GM23338 (cell line): ENCODE measurements around the gene TARBP1. TPM values are rescaled to one million over a fixed set of nuclear protein-coding genes. Genes with fewer than 3 reads are reported as not detected.

Source experiments
- ATAC-seq: fragments of 200-7000 bp; cut with Tn5 transposase; 3 replicates; pipeline ENCODE4 v1.9.1; 2020
- DNase-seq: peaks from one replicate; pipeline ENCODE4 v3.0.0-alpha.2; 2015; ENCODE audit warnings: low spot score
- H2AFZ ChIP-seq: fragments of 200-600 bp; sonication (generic); 2 replicates; pipeline ENCODE4 v1.8.0; 2016; ENCODE audit warnings: antibody characterized with exemption, mild to moderate bottlenecking, moderate library complexity
- H3F3A ChIP-seq: fragments of 200-600 bp; sonication (generic); replicated peaks from 2 replicates; pipeline ENCODE4 v1.8.0; 2017; ENCODE audit warnings: antibody characterized with exemption, mixed run types, low read depth
- H3K27ac ChIP-seq: fragments of 200-600 bp; sonication (generic); 2 replicates; pipeline ENCODE4 v1.6.1; 2016; ENCODE audit warnings: low read depth
- H3K27me3 ChIP-seq: fragments of 200-600 bp; sonication (generic); 2 replicates; pipeline ENCODE4 v1.8.0; 2016; ENCODE audit warnings: mild to moderate bottlenecking, mixed run types, moderate library complexity; ENCODE audit not compliant: insufficient read depth
- H3K36me3 ChIP-seq: fragments of 200-600 bp; sonication (generic); 2 replicates; pipeline ENCODE4 v1.8.0; 2016; ENCODE audit warnings: mild to moderate bottlenecking; ENCODE audit not compliant: insufficient read depth
- H3K4me1 ChIP-seq: fragments of 200-600 bp; sonication (generic); 2 replicates; pipeline ENCODE4 v1.8.0; 2016; ENCODE audit warnings: mild to moderate bottlenecking, moderate library complexity; ENCODE audit not compliant: insufficient read depth
- H3K4me2 ChIP-seq: fragments of 200-600 bp; sonication (generic); 2 replicates; pipeline ENCODE4 v1.7.1; 2017; ENCODE audit warnings: mixed run types
- H3K4me3 ChIP-seq: fragments of 200-600 bp; sonication (generic); 2 replicates; pipeline ENCODE4 v1.6.1; 2016; ENCODE audit warnings: mixed run types
- H3K79me2 ChIP-seq: fragments of 200-600 bp; sonication (generic); replicated peaks from 2 replicates; pipeline ENCODE4 v1.8.0; 2017; ENCODE audit warnings: mild to moderate bottlenecking; ENCODE audit not compliant: insufficient read depth
- H3K9me2 ChIP-seq: fragments of 200-600 bp; sonication (generic); 2 replicates; pipeline ENCODE4 v1.8.0; 2017; ENCODE audit not compliant: insufficient read depth
- H4K20me1 ChIP-seq: fragments of 200-600 bp; sonication (generic); replicated peaks from 2 replicates; pipeline ENCODE4 v1.8.0; 2017; ENCODE audit warnings: mild to moderate bottlenecking; ENCODE audit not compliant: insufficient read depth
- H3K27ac Mint-ChIP-seq: 2 replicates; pipeline ENCODE4 v1.8.0; 2020; ENCODE audit warnings: inconsistent platforms, mild to moderate bottlenecking, moderate library complexity, mixed read lengths
- H3K27me3 Mint-ChIP-seq: 3 replicates; pipeline ENCODE4 v1.8.0; 2022; ENCODE audit warnings: low read depth, mild to moderate bottlenecking, moderate library complexity, mixed read lengths, inconsistent platforms; ENCODE audit not compliant: insufficient read depth, poor library complexity
- H3K36me3 Mint-ChIP-seq: 3 replicates; pipeline ENCODE4 v1.8.0; 2021; ENCODE audit warnings: low read depth, mild to moderate bottlenecking, inconsistent platforms, moderate library complexity, mixed read lengths
- H3K4me1 Mint-ChIP-seq: 3 replicates; pipeline ENCODE4 v1.8.0; 2020; ENCODE audit warnings: mild to moderate bottlenecking, inconsistent platforms, mixed read lengths
- H3K4me3 Mint-ChIP-seq: 3 replicates; pipeline ENCODE4 v1.8.0; 2021; ENCODE audit warnings: moderate library complexity, mild to moderate bottlenecking, inconsistent platforms, mixed read lengths
- H3K9me3 Mint-ChIP-seq: 3 replicates; pipeline ENCODE4 v1.8.0; 2020; ENCODE audit warnings: moderate library complexity, mild to moderate bottlenecking, inconsistent platforms, mixed read lengths
- CREB1 ChIP-seq: fragments of 250-450 bp; sonication (Bioruptor Pico); IDR thresholded peaks from 2 replicates; pipeline ENCODE4 v1.5.0; 2020; ENCODE audit warnings: low read depth, mild to moderate bottlenecking, moderate library complexity
- CTCF ChIP-seq, 2 experiments: fragments of 200-600 bp in 1 of 2; sonication (generic) in 1 of 2; conservative IDR thresholded peaks; 2 replicates each; pipeline versions ENCODE4 v1.5.1 to v1.6.1; 2016 to 2017; ENCODE audit warnings: antibody characterized with exemption in 2 of 2, low read depth in 2 of 2, mild to moderate bottlenecking in 2 of 2, moderate library complexity in 1 of 2
- EZH2 ChIP-seq: fragments of 200-600 bp; sonication (generic); IDR thresholded peaks from one replicate; pipeline ENCODE4 v1.8.0; 2017; ENCODE audit warnings: antibody characterized with exemption, mild to moderate bottlenecking, low read depth; ENCODE audit not compliant: unreplicated experiment
- EZH2phosphoT487 ChIP-seq: fragments of 200-600 bp; sonication (generic); IDR thresholded peaks from one replicate; pipeline ENCODE4 v1.8.1; 2018; ENCODE audit warnings: antibody characterized with exemption; ENCODE audit not compliant: unreplicated experiment
- JUNB ChIP-seq: IDR thresholded peaks from one replicate; pipeline ENCODE4 v1.6.1; 2016; ENCODE audit warnings: antibody characterized with exemption; ENCODE audit not compliant: unreplicated experiment
- NANOG ChIP-seq: IDR thresholded peaks from 2 replicates; pipeline ENCODE4 v1.6.1; 2016; ENCODE audit warnings: antibody characterized with exemption, borderline replicate concordance
- POLR2AphosphoS5 ChIP-seq: IDR thresholded peaks from 2 replicates; pipeline ENCODE4 v1.6.1; 2016; ENCODE audit warnings: antibody characterized with exemption, low read depth
- STAT1 ChIP-seq: IDR thresholded peaks from one replicate; pipeline ENCODE4 v1.6.1; 2016; ENCODE audit warnings: antibody characterized with exemption; ENCODE audit not compliant: unreplicated experiment
- ZNF114 ChIP-seq: fragments of 250-450 bp; sonication (Bioruptor Pico); IDR thresholded peaks from 2 replicates; pipeline ENCODE4 v1.5.0; 2020; ENCODE audit warnings: mild to moderate bottlenecking, moderate library complexity
- ZNF331 ChIP-seq: fragments of 250-450 bp; sonication (Bioruptor Pico); IDR thresholded peaks from 2 replicates; pipeline ENCODE4 v1.5.0; 2020; ENCODE audit warnings: low read depth, mild to moderate bottlenecking, moderate library complexity
- polyA plus RNA-seq: library from polyadenylated mRNA; unstranded; fragments of >200 nt; fragmentation: Nextera tagmentation; extraction: Ambion mirVana; gene quantifications from 2 replicates; pipeline ENCODE4 v1.2.1, GENCODE V29; 2016
- total RNA-seq: library from RNA; depleted of rRNA; stranded (reverse); fragments of >200 nt; shearing (Covaris generic); gene quantifications from 2 replicates; pipeline ENCODE4 v1.2.3, GENCODE V29; 2014
- TF ChIP-seq, protein P1 (sequence below): fragments of 250-450 bp; sonication (Bioruptor Pico); IDR thresholded peaks from 2 replicates; pipeline ENCODE4 v1.5.0; 2020; ENCODE audit warnings: mild to moderate bottlenecking, moderate library complexity
- TF ChIP-seq, protein P2 (sequence below): IDR thresholded peaks from one replicate; pipeline ENCODE4 v1.6.1; 2018; ENCODE audit warnings: antibody characterized with exemption; ENCODE audit not compliant: unreplicated experiment
- TF ChIP-seq, protein P3 (sequence below): IDR thresholded peaks from 2 replicates; pipeline ENCODE4 v1.6.1; 2016; ENCODE audit warnings: antibody characterized with exemption

Gene TARBP1
- total and polyA plus RNA-seq, 2 experiments from 2014 or later = 14.9 to 18.8 TPM

DNA sequence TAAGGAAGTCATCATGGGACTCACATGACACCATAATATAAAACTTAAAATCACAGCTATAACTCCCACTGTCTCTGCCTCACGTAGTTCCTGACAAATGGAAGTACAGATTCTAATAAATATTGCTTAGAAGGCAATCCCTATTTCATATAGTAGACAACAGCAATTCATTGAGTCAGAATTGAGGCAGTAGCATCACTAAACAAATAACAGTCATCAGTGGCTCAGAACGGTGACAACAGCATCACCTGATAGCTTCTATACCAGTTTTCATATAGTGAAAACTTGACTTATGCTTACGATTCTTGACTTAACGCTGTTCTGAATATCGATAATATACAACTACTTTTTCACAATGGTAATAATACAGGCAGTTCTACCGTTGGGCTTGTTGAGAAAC, 12.0 kb downstream of the TARBP1 start:
- H2AFZ ChIP-seq = no peak overlapping the region
- H3K27me3 Mint-ChIP-seq = no peaks in the 10 kb centered on the region
- peaks cover 30% of the 10 kb centered on the region; the same call in 2 of the 3 replicates for H3K36me3 Mint-ChIP-seq
- ATAC-seq (no peak), DNase-seq (no peak)
- no peaks in the 10 kb centered on the region for H3K36me3 ChIP-seq
- no peak overlapping the region for H3K4me3 ChIP-seq
- H3K4me2 ChIP-seq = no peak overlapping the region
- TF ChIP-seq POLR2AphosphoS5 (no peak), JUNB (no peak), ZNF114 (CRISPR knock-in tag) (no peak), STAT1 (no peak), CTCF (conservative IDR thresholded peaks at IDR 0.05; ENCODE audit: low read depth in 2 of 2) (no peak), NANOG (no peak), ZNF331 (no peak), EZH2 (no peak), EZH2phosphoT487 (no peak), CREB1 (CRISPR knock-in tag) (no peak)
- TF ChIP-seq, protein P1, sequence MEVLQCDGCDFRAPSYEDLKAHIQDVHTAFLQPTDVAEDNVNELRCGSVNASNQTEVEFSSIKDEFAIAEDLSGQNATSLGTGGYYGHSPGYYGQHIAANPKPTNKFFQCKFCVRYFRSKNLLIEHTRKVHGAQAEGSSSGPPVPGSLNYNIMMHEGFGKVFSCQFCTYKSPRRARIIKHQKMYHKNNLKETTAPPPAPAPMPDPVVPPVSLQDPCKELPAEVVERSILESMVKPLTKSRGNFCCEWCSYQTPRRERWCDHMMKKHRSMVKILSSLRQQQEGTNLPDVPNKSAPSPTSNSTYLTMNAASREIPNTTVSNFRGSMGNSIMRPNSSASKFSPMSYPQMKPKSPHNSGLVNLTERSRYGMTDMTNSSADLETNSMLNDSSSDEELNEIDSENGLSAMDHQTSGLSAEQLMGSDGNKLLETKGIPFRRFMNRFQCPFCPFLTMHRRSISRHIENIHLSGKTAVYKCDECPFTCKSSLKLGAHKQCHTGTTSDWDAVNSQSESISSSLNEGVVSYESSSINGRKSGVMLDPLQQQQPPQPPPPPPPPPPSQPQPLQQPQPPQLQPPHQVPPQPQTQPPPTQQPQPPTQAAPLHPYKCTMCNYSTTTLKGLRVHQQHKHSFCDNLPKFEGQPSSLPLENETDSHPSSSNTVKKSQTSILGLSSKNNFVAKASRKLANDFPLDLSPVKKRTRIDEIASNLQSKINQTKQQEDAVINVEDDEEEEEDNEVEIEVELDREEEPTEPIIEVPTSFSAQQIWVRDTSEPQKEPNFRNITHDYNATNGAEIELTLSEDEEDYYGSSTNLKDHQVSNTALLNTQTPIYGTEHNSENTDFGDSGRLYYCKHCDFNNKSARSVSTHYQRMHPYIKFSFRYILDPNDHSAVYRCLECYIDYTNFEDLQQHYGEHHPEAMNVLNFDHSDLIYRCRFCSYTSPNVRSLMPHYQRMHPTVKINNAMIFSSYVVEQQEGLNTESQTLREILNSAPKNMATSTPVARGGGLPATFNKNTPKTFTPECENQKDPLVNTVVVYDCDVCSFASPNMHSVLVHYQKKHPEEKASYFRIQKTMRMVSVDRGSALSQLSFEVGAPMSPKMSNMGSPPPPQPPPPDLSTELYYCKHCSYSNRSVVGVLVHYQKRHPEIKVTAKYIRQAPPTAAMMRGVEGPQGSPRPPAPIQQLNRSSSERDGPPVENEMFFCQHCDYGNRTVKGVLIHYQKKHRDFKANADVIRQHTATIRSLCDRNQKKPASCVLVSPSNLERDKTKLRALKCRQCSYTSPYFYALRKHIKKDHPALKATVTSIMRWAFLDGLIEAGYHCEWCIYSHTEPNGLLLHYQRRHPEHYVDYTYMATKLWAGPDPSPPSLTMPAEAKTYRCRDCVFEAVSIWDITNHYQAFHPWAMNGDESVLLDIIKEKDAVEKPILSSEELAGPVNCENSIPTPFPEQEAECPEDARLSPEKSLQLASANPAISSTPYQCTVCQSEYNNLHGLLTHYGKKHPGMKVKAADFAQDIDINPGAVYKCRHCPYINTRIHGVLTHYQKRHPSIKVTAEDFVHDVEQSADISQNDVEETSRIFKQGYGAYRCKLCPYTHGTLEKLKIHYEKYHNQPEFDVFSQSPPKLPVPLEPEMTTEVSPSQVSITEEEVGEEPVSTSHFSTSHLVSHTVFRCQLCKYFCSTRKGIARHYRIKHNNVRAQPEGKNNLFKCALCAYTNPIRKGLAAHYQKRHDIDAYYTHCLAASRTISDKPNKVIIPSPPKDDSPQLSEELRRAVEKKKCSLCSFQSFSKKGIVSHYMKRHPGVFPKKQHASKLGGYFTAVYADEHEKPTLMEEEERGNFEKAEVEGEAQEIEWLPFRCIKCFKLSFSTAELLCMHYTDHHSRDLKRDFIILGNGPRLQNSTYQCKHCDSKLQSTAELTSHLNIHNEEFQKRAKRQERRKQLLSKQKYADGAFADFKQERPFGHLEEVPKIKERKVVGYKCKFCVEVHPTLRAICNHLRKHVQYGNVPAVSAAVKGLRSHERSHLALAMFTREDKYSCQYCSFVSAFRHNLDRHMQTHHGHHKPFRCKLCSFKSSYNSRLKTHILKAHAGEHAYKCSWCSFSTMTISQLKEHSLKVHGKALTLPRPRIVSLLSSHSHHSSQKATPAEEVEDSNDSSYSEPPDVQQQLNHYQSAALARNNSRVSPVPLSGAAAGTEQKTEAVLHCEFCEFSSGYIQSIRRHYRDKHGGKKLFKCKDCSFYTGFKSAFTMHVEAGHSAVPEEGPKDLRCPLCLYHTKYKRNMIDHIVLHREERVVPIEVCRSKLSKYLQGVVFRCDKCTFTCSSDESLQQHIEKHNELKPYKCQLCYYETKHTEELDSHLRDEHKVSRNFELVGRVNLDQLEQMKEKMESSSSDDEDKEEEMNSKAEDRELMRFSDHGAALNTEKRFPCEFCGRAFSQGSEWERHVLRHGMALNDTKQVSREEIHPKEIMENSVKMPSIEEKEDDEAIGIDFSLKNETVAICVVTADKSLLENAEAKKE (CRISPR knock-in tag) = no peak
- TF ChIP-seq, protein P2, sequence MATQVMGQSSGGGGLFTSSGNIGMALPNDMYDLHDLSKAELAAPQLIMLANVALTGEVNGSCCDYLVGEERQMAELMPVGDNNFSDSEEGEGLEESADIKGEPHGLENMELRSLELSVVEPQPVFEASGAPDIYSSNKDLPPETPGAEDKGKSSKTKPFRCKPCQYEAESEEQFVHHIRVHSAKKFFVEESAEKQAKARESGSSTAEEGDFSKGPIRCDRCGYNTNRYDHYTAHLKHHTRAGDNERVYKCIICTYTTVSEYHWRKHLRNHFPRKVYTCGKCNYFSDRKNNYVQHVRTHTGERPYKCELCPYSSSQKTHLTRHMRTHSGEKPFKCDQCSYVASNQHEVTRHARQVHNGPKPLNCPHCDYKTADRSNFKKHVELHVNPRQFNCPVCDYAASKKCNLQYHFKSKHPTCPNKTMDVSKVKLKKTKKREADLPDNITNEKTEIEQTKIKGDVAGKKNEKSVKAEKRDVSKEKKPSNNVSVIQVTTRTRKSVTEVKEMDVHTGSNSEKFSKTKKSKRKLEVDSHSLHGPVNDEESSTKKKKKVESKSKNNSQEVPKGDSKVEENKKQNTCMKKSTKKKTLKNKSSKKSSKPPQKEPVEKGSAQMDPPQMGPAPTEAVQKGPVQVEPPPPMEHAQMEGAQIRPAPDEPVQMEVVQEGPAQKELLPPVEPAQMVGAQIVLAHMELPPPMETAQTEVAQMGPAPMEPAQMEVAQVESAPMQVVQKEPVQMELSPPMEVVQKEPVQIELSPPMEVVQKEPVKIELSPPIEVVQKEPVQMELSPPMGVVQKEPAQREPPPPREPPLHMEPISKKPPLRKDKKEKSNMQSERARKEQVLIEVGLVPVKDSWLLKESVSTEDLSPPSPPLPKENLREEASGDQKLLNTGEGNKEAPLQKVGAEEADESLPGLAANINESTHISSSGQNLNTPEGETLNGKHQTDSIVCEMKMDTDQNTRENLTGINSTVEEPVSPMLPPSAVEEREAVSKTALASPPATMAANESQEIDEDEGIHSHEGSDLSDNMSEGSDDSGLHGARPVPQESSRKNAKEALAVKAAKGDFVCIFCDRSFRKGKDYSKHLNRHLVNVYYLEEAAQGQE = no peak
- TF ChIP-seq, protein P3, sequence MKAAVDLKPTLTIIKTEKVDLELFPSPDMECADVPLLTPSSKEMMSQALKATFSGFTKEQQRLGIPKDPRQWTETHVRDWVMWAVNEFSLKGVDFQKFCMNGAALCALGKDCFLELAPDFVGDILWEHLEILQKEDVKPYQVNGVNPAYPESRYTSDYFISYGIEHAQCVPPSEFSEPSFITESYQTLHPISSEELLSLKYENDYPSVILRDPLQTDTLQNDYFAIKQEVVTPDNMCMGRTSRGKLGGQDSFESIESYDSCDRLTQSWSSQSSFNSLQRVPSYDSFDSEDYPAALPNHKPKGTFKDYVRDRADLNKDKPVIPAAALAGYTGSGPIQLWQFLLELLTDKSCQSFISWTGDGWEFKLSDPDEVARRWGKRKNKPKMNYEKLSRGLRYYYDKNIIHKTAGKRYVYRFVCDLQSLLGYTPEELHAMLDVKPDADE = no peak
- no peaks in the 10 kb centered on the region for H3K4me1 Mint-ChIP-seq
- peaks cover 9% of the 10 kb centered on the region for H3K79me2 ChIP-seq
- no peak overlapping the region for H3K27ac Mint-ChIP-seq
- H4K20me1 ChIP-seq = no peaks in the 10 kb centered on the region
- H3K9me2 ChIP-seq = no peaks in the 10 kb centered on the region
- no peaks in the 10 kb centered on the region for H3K27me3 ChIP-seq
- no peaks in the 10 kb centered on the region for H3K4me1 ChIP-seq
- no peaks in the 10 kb centered on the region for H3F3A ChIP-seq
- H3K9me3 Mint-ChIP-seq = no peaks in the 10 kb centered on the region
- no peak overlapping the region for H3K27ac ChIP-seq
- no peak overlapping the region for H3K4me3 Mint-ChIP-seq
